ENCODE measurements around the gene ZNF384.

- TF ChIP-seq ZNF462 (CRISPR knock-in tag; IDR thresholded peaks at IDR 0.05) (no peak), CTCF (conservative IDR thresholded peaks at IDR 0.05; ENCODE audit: low read depth in 2 of 2) (no peak), POLR2AphosphoS5 (IDR thresholded peaks at IDR 0.05; ENCODE audit: low read depth) (no peak), EZH2phosphoT487 (IDR thresholded peaks at IDR 0.05; ENCODE audit: unreplicated experiment) (no peak), EZH2 (IDR thresholded peaks at IDR 0.05; ENCODE audit: low read depth, unreplicated experiment) (no peak), JUNB (IDR thresholded peaks at IDR 0.05; ENCODE audit: unreplicated experiment) (no peak), REST (IDR thresholded peaks at IDR 0.05; ENCODE audit: unreplicated experiment) (no peak), CREB1 (CRISPR knock-in tag; IDR thresholded peaks at IDR 0.05; ENCODE audit: low read depth) (no peak), STAT1 (IDR thresholded peaks at IDR 0.05; ENCODE audit: unreplicated experiment) (no peak), ETS1 (IDR thresholded peaks at IDR 0.05) (no peak), ZNF331 (CRISPR knock-in tag; IDR thresholded peaks at IDR 0.05; ENCODE audit: low read depth) (no peak), ZNF114 (CRISPR knock-in tag; IDR thresholded peaks at IDR 0.05) (no peak), NANOG (IDR thresholded peaks at IDR 0.05; ENCODE audit: borderline replicate concordance) (no peak)
Observed at GRCh38 chr12:6685814-6686213, 3.4 kb downstream of the ZNF384 start.

All from GM23338 (cell line).